Measurements from ENCODE around the gene MAP2. TPM values are rescaled to one million over a fixed set of nuclear protein-coding genes. Genes with fewer than 3 reads are reported as not detected.

MAP2 gene
- total RNA-seq, 6 experiments from 2014 or later: 1.0 to 2.0 (median 1.6) TPM

DNA sequence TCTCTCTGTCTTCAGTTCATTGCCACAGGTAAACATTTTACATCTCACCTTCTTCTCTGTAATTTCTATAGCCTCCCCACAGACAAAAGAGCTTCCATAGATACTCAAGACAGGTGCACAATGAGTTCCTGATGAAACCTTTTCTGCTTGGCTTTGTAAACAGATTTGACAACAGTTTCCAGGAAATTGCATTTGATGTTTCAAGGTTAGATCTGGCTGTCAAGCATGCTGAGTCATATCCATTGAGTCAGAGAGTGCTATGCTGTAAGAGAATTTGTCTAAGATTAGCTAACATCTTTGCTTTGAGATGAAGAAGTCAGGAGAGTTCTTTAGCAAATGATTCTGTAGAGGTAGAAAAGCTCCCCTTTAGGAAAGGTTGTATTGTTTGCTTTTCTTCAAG, 40.6 kb upstream of the MAP2 start:
- peaks cover 13% of the 10 kb centered on the region for H3K4me1 Mint-ChIP-seq (ENCODE audit: low read depth)
- peaks cover 2% of the 10 kb centered on the region; the same call in 1 of the 2 replicates for H3K27me3 Mint-ChIP-seq (ENCODE audit: insufficient read depth)
- H3K4me3 Mint-ChIP-seq: no peak overlapping the region
- DNase-seq: peak; percentile 64
- TF ChIP-seq, protein P1, sequence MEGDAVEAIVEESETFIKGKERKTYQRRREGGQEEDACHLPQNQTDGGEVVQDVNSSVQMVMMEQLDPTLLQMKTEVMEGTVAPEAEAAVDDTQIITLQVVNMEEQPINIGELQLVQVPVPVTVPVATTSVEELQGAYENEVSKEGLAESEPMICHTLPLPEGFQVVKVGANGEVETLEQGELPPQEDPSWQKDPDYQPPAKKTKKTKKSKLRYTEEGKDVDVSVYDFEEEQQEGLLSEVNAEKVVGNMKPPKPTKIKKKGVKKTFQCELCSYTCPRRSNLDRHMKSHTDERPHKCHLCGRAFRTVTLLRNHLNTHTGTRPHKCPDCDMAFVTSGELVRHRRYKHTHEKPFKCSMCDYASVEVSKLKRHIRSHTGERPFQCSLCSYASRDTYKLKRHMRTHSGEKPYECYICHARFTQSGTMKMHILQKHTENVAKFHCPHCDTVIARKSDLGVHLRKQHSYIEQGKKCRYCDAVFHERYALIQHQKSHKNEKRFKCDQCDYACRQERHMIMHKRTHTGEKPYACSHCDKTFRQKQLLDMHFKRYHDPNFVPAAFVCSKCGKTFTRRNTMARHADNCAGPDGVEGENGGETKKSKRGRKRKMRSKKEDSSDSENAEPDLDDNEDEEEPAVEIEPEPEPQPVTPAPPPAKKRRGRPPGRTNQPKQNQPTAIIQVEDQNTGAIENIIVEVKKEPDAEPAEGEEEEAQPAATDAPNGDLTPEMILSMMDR (IDR thresholded peaks at IDR 0.05): no peak
- no peak overlapping the region for H3K27ac Mint-ChIP-seq
- H3K36me3 Mint-ChIP-seq (ENCODE audit: low read depth): 0 out of 2 replicates have a peak, but pooled peaks cover 5% of the 10 kb centered on the region
- peaks cover 6% of the 10 kb centered on the region for H3K9me3 Mint-ChIP-seq

DNA sequence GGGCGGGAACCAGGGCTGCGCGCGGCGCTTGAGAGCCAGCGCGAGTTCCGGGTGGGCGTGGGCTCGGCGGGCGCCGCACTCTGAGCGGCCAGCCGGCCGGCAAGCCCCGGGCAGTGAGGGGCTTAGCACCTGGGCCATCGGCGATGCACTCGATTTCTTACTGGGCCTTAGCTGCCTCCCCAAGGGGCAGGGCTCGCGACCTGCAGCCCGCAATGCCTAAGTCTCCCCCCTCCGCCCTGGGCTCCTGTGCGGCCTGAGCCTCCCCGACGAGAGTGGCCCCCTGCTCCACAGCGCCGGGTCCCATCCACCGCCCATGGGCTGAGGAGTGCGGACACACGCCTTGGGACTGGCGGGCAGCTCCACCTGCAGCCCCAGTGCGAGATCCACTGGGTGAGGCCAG, 36.5 kb upstream of the MAP2 start:
- H3K4me1 Mint-ChIP-seq (ENCODE audit: low read depth): peaks cover 24% of the 10 kb centered on the region
- no peaks in the 10 kb centered on the region for H3K9me3 Mint-ChIP-seq
- DNase-seq: no peak
- H3K27ac Mint-ChIP-seq: no peak overlapping the region
- TF ChIP-seq, protein P1 (IDR thresholded peaks at IDR 0.05): no peak
- H3K4me3 Mint-ChIP-seq: no peak overlapping the region
- H3K36me3 Mint-ChIP-seq (ENCODE audit: low read depth): no peaks in the 10 kb centered on the region
- no peaks in the 10 kb centered on the region; the same call in 1 of the 2 replicates for H3K27me3 Mint-ChIP-seq (ENCODE audit: insufficient read depth)

DNA sequence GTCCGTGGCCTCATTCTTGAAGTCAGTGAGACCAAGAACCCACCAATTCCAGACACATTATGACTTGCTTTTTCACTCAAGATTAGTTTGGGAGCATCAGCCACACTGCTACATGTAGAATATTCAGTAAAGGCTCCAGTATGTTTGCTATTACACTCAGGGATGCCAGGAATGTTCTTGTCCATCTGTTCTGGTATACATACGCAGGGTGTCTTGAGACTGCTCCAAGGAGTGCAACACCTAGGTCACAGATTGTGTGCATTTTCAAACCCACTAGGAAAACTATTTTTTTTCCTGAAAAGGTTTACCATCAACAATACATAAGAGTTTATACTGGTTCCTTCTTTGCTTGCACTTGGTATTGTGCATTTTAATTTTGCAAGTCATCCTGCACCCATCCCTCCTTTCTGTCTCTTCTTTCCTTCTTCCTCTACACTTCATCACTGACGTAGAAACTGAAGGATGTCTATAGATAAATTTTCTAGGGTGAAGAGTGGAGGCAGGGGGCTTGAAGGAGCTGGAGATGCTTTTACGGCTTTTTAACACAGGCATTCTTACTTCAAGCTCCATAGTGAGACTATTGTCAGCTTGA, 35.3 kb upstream of the MAP2 start:
- H3K9me3 Mint-ChIP-seq: no peaks in the 10 kb centered on the region

DNA sequence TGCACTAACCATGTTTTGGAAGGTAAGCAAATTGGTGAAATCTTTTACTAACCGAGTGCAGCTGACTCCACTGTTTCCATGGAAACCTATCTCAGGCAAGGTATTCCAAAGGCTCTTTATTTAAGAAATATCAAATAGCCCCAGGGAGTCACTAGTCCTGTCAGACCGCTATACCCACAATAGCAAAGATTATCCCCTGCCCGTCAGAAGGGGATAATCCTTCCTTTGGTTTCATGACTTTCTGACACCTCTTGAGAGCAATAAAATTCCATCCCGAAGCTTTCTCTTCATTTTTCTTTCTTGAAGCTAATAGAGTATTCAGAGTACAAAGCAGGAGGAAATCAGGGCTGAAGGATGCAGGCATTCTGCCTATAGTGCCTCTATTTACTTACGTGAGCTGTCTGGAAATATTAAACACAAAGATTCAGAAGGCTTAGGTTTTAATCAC, 34.7 kb upstream of the MAP2 start:
- Mint-ChIP-seq H3K27ac (no peak overlapping the region), H3K4me1 (ENCODE audit: low read depth) (peaks cover 16% of the 10 kb centered on the region), H3K4me3 (no peak overlapping the region), H3K9me3 (no peaks in the 10 kb centered on the region), H3K36me3 (ENCODE audit: low read depth) (no peaks in the 10 kb centered on the region), H3K27me3 (ENCODE audit: insufficient read depth) (no peaks in the 10 kb centered on the region; the same call in 1 of the 2 replicates)
- TF ChIP-seq, protein P1 (IDR thresholded peaks at IDR 0.05): no peak
- no peak for DNase-seq

More for the DNA sequence above, 35.3 kb upstream of the MAP2 start:
- no peaks in the 10 kb centered on the region; the same call in 1 of the 2 replicates for H3K27me3 Mint-ChIP-seq (ENCODE audit: insufficient read depth)
- no peak overlapping the region for H3K4me3 Mint-ChIP-seq
- TF ChIP-seq, protein P1 (IDR thresholded peaks at IDR 0.05): no peak
- peaks cover 20% of the 10 kb centered on the region for H3K4me1 Mint-ChIP-seq (ENCODE audit: low read depth)
- no peak overlapping the region for H3K27ac Mint-ChIP-seq
- no peak for DNase-seq
- no peaks in the 10 kb centered on the region for H3K36me3 Mint-ChIP-seq (ENCODE audit: low read depth)

DNA sequence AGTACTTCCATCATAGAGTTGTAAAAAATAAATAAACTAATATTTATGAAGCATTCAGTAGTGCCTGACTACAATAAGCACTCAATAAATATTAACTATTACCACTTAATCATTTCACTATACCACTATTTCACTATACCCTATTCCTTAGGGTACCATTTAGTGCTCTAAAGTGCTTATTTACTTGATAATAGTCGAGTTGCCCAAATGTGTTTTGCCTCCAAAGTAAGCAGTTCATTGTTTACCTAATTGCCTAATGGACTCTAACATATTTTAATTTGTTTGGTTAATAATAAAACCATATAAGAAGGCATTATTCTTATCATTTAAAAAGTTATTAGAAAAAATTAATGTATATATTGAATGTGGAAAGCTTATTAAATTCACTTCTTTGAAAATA, 33.0 kb upstream of the MAP2 start:
- Mint-ChIP-seq H3K27ac (no peak overlapping the region), H3K4me3 (no peak overlapping the region), H3K27me3 (ENCODE audit: insufficient read depth) (no peaks in the 10 kb centered on the region; the same call in none of the 2 replicates), H3K4me1 (ENCODE audit: low read depth) (peaks cover 16% of the 10 kb centered on the region), H3K36me3 (ENCODE audit: low read depth) (no peaks in the 10 kb centered on the region), H3K9me3 (no peaks in the 10 kb centered on the region)
- DNase-seq: no peak
- TF ChIP-seq, protein P1 (IDR thresholded peaks at IDR 0.05): no peak

All from HFFc6 (cell line).